Fibroblast of peridontal ligament (primary cell): ENCODE measurements around the gene GABARAPL1.
"Not testable (repeated sequence)": the region's sequence is repeated elsewhere in the genome, so short reads cannot be mapped to it uniquely, and the experiment has no call there.

Source experiments
- DNase-seq: peaks from one replicate; pipeline ENCODE4 v3.0.0-alpha.2; 2010; ENCODE audit errors: extremely low read depth

The GABARAPL1 gene

DNA sequence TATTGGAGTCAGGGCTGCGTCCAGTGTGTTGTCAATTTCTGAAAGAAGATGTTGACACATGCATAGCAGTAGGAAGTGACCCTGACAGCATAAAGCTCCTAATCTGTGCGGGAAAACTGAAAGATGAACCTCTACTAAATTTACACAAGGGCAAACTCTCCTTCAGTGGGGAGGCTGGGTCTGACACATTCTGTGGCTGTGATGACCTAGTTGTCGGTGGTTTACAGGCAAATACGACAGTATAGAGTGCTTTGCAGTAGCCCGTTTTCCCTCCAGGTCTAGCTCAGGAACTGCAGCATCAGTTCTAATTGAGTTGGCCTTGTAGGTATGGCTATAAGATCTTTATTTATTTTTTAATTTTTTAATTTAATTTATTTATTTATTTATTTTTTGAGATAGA lies 14.8 kb upstream of the GABARAPL1 start:
- DNase-seq, result no peak

DNA sequence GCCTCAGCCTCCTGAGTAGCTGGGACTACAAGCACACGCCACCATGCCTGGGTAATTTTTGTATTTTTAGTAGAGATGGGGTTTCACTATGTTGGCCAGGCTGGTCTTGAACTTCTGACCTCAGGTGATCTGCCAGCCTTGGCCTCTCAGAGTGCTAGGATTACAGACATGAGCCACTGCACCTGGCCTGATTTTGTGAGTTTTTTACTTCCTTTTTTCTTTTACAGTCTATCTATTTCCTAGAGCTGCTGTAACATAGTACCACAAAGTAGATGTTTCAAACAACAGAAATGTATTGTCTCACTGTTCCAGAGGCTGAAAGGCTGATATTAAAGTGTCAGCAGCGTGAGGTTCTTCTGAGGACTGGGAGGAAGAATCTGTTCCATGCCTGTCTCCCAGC lies 8.2 kb upstream of the GABARAPL1 start:
- not testable (repeated sequence) for DNase-seq

DNA sequence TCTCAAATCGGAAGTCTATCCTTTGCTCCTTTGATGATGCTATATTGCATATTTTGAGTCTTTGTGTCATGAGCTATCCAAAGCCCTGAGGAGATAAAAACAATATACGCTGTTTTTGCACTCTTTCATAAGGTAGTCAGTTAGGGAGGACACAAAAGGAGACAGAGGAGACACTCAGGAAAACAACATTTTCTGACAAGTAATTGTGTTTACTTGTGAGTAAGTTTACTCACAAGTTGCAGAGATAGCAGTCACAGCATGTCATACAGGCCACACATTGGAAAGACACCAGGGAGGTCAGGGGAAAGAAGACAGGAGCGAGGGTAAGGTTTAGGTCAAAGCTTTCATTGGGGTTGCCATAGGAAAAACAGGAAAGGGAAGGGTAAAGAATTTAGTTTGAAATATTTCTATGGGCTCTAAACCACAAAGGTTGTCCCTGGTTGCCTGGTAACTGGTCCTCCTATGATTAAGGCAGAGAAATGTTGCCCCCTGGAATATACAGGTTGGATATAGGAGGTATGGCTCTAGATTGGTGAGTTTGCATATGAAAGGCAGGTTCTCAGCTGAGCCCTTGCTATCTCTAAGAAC lies 7.4 kb upstream of the GABARAPL1 start:
- DNase-seq, result no peak

DNA sequence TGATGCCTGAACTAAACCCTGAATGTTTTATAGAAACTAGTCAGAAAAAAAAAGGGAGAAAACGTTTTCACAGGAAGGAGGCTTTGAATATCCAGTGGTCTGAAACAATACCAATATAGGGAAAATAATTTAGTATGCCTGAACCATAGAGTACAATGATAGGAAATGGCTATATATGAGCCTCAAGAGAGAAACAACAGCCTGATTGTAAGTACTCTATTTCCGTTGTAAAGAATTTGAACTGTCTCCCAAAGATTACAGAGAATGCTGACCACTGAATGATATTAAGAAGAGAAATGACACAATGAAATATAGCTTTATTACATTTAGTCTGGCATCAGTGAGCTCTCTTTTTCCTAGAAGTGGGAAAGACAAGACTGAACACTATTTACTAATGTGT lies 5.5 kb upstream of the GABARAPL1 start:
- no peak for DNase-seq

DNA sequence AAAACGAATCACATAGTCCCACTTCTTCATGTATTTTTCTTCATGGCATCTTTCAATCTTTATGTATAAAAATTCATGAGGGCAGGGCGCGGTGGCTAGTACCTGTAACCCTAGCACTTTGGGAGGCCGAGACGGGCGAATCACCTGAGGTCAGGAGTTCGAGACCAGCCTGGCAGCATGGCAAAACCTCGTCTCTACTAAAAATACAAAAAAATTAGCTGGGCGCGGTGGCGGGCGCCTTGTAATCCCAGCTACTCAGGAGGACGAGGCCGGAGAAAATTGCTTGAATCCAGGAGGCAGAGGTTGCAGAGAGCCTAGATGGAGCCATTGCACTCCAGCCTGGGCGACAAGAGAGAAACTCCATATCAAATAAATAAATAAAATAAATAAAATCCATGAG lies 2.5 kb upstream of the GABARAPL1 start:
- no peak for DNase-seq

DNA sequence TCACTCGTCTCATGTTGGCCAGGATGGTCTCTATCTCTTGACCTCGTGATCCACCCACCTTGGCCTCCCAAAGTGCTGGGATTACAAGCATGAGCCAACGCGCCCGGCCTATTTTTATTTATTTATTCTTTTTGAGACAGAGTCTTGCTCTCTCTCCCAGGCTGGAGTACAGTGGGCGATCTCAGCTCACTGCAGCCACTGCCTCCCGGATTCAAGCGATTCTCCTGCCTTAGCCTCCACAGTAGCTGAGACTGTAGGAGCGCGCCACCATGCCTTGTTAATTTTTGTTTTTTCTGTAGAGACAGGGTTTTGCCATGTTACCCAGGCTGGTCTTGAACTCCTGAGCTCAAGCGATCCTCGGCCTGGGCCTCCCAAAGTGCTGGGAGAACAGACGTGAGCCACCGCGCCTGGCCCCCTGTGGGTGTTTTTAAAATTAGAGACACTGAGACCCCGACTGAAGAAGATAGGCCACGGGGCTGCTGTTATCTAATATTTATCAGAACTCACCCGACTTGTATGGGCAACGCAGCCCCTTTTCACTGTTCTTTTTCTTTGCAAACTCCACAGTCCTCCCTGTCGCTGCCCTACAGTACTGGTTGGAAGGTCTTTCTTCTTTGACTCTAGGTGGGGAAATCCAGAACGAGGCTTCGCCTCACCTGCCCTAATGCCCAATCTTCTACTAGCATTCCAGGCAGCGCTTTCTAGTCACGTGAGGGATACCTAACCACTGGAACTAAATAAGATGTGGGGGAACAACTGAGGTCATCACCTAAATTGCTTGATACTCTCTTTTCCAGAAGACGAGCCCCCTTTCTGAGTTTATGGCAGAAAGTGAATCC lies 1.4 kb upstream of the GABARAPL1 start:
- DNase-seq, result no peak

DNA sequence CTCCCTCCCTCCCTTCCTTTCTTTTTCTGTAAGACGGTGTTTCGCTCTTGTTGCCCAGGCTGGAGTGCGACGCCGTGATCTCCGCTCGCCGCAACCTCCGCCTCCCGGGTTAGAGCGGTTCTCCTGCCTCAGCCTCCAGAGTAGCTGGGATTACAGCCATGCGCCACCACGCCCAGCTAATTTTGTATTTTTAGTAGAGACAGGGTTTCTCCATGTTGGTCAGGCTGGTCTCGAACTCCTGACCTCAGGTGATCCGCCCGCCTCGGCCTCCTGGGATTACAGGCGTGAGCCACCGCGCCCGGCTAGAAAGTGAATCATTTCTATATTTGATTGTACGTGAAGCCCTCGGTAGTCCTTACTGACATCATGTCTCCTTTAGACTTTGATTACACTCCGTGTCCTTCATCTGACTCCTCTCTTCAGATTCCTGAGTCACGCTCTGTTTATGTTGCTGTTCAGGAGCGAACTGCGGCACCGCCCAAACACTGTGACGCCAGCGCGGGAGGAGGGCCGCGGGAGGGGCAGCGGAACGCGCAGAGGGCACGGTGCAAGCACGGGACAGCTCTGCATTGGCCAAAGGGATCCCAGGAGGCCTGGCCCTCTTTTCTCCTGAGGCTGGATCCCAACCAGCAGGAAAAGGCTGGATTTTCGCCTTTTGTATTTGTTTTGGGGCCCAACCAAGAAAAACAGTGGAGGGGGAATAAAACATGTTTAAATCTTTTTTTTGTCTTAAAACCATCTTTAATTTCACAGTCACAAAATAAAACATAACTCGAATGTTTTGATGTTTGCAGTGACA lies 538 bp upstream of the GABARAPL1 start:
- DNase-seq, result peak; percentile 99

DNA sequence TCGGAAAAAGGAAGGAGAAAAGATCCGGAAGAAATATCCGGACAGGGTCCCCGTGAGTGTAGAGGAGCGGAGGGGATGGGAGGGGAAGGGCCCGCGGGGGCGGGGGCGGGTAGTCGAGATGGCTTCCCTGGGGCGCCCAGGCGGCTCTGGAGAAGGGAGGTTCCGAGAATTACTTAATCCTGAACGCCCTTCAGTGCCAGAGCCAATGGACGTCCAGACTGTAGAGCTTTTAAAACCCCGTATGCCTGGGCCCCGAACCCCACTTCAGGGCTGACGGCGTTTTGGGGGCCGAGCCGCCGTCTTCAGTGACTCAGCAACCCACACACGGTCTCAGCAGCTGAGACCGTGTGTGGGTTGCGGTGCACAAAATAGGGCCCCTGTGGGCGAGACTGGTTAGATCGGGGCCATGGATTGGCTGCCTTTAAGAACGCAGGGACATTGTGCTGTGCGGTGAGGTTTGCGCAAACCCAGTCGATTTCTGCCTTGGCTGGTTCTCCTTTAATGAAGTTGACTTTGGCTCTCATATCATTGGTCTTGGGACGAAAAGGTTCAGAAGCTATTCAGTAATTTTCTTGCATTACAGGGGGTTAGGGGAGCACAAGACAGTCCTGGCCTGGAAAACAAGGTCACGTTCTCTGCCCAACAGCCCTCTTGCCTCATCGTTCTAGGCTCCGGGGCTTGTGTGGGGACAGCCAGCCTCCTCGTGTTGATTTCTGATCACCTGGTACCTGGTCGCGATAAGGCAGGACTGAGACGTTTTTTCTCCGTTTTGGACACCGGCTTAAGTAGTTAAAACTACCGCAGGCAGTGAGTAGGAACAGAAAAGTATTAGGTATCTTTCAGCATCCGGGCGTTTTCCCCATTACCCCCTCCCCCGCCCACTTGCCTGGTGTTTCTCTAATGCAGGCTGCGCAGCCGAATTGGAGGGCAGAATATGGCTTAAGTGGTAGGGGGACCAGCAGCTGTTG lies 775 bp downstream of the GABARAPL1 start:
- DNase-seq, result peak; percentile 91

DNA sequence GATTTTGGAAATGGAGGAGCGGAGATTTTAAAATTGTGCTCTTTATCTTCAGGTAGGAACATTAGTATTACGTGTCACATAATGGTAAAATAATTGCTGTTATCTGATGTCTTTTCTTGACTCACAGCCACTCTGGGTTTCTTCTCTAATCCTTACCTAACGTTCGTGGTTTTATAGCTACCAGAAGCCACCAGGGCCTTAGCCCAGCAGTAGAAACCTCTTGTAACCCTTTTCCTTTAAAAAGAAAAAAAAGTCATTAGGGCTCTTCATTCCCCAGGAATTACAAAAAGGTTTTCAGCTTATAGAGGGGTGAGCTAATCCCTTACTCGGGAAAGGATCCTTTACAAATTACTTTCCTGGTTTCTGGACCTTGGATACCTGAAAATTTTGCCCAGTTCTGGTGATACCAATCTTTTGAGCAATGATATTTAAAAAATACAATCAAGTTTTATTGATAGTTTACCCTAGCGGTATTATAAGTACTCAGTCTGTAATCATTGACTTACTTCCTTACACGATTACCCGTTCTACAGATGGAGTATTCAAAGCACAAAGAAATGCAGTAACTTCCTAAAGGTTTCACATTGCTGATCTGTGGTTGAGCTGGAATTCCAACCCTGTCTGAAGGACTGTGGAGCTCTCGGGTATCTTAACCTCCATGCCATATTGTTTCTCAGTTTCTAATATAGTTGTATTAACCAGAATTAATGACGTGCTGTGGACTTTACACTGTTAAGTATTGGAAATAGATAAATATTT lies 1.6 kb downstream of the GABARAPL1 start:
- peak; percentile 74 for DNase-seq

DNA sequence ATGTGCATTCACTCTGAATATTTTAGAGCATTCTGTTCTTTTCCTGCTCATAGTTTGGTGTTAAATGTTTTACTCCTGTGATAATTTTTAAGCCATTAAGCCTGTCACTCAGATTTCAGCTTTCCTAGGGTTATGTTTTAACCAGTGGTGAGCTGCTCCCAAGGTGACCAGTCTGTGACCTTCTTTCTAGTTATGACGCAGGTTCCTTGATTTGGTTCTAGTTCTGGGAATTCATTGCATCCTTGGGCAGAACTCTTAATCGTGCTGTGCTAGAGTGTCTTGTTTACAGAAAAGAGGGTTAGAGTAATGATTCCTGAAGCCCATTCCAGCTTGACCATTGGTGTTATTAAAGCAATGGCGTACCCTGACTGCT lies 2.2 kb downstream of the GABARAPL1 start:
- peak; percentile 37 for DNase-seq

DNA sequence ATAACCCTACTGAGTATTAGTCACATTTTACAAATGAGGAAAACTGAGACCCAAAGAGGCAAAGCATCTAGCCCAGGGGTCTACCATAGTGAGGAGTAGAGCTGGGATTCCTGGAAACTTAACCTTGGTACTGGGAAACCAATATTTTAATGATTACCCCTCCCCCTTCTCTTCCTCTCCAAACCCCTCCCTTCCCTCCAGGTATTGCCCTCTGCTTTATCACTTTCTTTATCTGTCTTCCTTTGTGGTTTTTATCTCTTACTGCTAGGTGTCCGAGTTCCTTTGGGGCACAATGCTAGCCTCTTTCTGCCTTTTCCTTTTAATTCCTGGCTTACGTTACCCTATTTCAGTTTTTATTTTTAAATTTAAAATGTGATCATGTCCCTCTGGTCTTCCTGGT lies 2.8 kb downstream of the GABARAPL1 start:
- DNase-seq, result no peak

DNA sequence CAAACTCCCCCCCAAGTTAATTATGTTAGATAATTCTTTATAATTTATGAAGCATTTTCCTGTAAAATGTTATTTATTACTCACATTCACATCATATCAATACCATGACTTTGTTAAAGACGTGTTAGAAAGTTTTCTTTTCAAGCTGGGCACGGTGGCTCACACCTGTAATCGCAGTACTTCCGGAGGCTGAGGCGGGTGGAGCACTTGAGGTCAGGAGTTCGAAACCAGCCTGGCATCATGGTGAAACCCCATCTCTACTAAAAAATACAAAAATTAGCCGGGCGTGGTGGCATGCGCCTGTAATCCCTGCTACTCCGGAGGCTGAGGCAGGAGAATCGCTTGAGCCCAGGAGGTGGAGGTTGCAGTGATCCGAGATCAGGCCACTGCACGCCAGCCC lies 3.3 kb downstream of the GABARAPL1 start:
- DNase-seq, result not testable (repeated sequence)

DNA sequence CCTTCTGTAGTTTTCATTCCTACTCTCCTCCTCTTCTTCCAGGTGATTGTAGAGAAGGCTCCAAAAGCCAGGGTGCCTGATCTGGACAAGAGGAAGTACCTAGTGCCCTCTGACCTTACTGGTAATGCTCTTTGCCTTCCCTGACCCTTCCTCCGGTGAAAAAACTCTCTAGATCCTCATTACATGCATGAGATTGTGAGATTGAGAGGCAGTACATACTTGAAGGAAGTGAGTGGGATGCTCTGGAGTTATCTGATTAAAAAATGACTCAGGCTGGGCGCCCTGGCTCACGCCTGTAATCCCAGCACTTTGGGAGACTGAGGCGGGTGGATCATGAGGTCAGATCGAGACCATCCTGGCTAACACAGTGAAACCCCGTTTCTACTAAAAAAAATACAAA lies 5.3 kb downstream of the GABARAPL1 start:
- DNase-seq, result no peak

DNA sequence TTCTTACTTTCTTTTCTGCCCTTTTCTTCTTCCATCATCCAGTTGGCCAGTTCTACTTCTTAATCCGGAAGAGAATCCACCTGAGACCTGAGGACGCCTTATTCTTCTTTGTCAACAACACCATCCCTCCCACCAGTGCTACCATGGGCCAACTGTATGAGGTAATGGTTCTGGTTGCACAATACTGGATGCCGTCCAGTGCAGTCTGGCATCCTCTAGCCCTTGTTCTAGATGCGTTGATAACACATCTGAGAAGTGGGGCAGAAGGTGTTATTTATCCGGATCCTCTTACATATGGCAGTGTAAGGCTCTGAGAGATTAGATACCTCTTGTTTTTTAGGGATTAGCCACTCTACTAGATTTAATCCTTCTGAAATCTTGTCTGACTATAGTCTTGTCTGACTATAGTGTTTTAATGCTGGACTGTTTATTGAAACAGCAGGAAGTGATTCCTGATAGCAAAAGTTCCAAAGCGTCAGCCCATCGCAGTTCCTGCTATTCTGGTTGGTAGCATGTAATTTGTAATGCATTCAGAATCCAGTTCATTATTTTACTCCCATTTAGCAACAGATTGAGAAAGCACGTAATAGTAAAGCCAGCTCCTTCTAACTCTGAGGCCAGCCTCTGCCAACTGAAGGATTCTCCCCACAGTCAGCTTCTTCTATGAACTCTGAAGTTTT lies 7.9 kb downstream of the GABARAPL1 start:
- DNase-seq, result peak; percentile 46

DNA sequence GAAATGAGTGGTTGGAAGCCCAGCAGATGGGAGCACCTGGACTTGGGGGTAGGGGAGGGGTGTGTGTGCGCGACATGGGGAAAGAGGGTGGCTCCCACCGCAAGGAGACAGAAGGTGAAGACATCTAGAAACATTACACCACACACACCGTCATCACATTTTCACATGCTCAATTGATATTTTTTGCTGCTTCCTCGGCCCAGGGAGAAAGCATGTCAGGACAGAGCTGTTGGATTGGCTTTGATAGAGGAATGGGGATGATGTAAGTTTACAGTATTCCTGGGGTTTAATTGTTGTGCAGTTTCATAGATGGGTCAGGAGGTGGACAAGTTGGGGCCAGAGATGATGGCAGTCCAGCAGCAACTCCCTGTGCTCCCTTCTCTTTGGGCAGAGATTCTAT lies 9.2 kb downstream of the GABARAPL1 start:
- no peak for DNase-seq

DNA sequence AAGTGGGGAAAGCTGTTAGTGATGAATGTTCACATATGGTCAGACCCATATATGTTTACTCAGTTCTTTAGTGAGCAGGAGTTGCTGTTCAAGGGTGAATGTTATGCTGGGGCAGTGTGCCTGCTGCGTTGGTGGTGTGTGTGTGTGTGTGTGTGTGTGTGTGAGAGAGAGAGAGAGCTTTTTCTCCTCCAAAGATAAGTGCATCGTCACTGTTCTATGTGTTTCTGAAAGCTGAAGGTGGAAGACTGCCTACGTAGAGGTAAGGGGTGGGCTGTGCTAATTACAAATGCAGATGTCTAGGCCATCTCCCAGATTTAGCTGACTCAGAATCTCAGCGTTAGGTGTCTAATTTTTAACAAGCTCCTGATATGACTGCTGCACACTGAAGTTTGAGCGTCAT lies 10.5 kb downstream of the GABARAPL1 start:
- no peak for DNase-seq

DNA sequence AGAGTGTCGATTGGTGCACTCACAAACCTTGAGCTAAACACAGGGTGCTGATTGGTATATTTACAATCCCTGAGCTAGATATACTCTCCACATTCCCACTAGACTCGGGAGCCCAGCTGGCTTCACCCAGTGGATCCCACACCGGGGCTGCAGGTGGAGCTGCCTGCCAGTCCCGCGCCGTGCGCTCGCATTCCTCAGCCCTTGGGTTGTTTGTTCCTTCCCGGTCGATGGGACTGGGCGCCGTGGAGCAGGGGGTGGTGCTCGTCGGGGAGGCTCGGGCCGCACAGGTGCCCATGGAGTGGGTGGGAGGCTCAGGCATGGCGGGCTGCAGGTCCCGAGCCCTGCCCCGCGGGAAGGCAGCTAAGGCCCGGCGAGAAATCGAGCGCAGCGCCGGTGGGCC lies 12.7 kb downstream of the GABARAPL1 start:
- not testable (repeated sequence) for DNase-seq

DNA sequence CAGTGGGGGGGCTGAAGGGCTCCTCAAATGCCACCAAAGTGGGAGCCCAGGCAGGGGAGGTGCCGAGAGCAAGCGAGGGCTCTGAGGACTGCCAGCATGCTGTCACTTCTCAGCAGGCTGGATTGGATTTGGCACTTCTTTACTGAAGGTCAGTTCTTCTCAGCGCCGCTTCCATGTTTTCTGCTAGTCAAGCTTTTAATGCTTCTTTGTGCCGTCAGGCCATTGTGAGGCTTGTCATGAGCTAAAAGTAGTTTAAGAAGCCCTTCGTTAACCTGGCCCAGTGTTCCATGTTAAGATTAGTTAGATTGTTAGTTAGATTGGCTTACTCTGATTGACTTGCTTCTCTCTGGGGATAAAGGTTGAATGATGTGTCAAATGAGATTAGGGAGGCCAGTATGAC lies 13.4 kb downstream of the GABARAPL1 start:
- DNase-seq, result no peak

DNA sequence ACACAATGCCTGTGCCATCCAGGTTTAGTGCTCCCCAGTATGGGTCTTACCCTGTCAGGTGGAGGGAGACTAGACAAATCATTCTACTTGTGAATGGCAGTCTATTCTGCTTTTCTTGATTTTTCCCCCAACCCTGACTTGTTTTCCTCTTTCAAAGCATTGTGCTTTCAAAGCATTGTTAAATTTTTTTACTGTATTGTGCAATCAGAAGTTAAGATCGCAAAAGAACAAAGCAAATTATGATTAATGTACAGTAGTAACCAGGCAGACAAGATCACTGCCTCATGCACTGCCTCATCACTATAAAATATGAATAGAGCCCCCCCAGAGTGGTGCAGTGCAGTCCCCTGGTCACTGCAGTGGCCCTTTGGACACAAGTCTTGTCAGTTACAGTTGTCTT lies 14.1 kb downstream of the GABARAPL1 start:
- no peak for DNase-seq

DNA sequence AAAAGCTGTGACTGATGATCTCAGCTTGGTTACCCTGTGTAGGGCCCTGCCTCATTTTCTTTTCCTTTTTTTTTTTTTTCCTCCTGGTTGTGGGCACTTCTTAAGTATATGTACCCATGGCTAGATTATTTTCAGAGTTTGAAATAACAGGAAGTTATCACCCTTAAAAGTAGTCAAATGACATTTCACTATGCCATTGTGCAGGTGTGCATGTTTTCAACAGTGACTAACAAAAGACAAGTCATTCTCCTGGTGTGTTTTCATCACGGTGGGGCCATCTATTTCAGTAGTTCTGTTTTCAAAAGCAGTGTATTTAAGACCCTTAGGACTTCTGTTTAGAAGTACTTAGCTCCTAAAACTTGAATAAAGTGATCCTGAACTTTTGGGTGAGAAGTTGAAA lies 15.0 kb downstream of the GABARAPL1 start:
- no peak for DNase-seq
